Central memory CD8-positive, alpha-beta T cell (primary cell): ENCODE measurements around the gene KRT79.
A peak's percentile ranks its signal among the peaks of the same experiment; 100 is the strongest.
"Not testable (repeated sequence)": the region's sequence is repeated elsewhere in the genome, so short reads cannot be mapped to it uniquely, and the experiment has no call there.

Source experiments
- ATAC-seq: fragments of 150-1000 bp; cut with Tn5 transposase; replicated peaks from 2 replicates; pipeline ENCODE4 v1.10.0; 2022; ENCODE audit warnings: mild to moderate bottlenecking, moderate FRiP score, moderate number of reproducible peaks; ENCODE audit not compliant: poor library complexity, severe bottlenecking; ENCODE audit errors: extremely low read depth
- DNase-seq, 2 donors: peaks; one replicate each; pipeline ENCODE4 v3.0.0; 2021; ENCODE audit warnings: low spot score in 2 of 2
- H3K27ac Mint-ChIP-seq: one replicate; pipeline ENCODE4 v1.8.0; 2022; ENCODE audit warnings: low read depth, mild to moderate bottlenecking, moderate library complexity, mixed read lengths
- H3K27me3 Mint-ChIP-seq: one replicate; pipeline ENCODE4 v1.8.0; 2022; ENCODE audit warnings: mixed read lengths
- H3K36me3 Mint-ChIP-seq: one replicate; pipeline ENCODE4 v1.8.0; 2022; ENCODE audit warnings: mild to moderate bottlenecking, moderate library complexity, mixed read lengths; ENCODE audit not compliant: insufficient read depth
- H3K4me1 Mint-ChIP-seq: one replicate; pipeline ENCODE4 v1.8.0; 2022; ENCODE audit warnings: mixed read lengths
- H3K4me3 Mint-ChIP-seq: one replicate; pipeline ENCODE4 v1.8.0; 2022; ENCODE audit warnings: mild to moderate bottlenecking, moderate library complexity, mixed read lengths
- H3K9me3 Mint-ChIP-seq: one replicate; pipeline ENCODE4 v1.8.0; 2022; ENCODE audit warnings: mixed read lengths

Gene KRT79

DNA sequence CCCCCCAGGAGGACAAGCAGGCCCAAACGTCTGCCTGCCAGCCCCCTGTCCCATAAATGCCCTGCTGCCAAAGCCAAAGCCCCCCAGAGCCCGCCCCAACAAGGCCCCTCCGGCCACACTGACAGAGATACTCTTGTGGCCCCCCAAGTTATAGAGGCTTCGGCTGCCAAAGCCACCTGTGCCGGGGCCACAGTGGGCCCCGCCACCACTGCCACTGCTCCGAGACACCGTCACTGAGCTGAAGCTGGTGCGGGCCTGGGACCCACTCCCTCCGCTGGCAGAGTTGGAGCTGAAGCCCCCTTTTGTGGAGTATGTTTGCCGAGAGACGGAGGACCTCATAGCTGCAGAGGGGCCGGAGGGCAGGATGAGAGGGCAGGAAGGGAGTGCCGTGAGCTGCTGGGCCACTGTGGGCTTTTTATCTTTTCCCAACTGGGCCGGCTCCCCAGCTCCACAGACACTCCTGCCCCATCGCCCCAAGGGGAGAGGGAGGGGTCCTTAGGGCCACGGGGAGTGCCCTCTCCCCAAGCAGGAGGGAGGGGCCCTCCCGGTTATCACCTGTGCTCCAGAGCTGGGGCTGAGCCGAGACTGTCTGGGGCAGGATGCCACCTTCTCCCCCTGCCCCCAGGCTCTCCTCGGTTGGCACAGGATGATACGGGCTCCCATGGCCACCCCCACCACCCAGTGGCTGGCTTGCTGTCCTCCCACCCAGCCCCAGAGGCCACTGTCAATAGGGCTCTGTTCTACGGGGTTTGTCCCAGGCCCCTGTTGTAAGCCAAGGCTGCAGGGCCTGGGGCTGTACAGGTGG is at the start of gene KRT79:
TSS of gene KRT79 (minus strand) at position 390 of the 805 bp plus-strand sequence. CDS start at position 339, 51 bp downstream.
- Mint-ChIP-seq H3K4me1 (peaks cover 20% of the 10 kb centered on the region), H3K27me3 (peaks cover 24% of the 10 kb centered on the region), H3K36me3 (no peaks in the 10 kb centered on the region), H3K9me3 (no peaks in the 10 kb centered on the region), H3K4me3 (no peak within 1 kb of the TSS), H3K27ac (no peak within 1 kb of the TSS)
- DNase-seq (no peak), ATAC-seq (no peak)

DNA sequence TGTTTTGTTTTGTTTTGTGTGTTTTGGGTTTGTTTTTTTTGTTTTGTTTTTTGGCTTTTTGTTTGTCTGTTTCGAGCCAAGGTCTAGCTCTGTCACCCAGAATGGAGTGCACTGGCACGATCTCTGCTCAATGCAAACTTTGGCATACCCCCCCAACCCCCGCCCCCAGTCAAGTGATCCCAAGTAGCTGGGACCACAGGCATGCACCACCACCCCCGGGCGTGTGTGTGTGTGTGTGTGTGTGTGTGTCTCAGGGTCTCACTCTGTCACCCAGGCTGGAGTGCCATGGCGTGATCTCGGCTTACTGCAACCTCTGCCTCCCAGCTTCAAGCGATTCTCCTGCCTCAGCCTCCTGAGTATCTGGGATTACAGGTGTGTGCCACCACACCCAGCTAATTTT is 46.4 kb upstream of the KRT79 start:
- H3K27me3 Mint-ChIP-seq, DNase-seq, H3K4me3 Mint-ChIP-seq, ATAC-seq, H3K9me3 Mint-ChIP-seq, H3K27ac Mint-ChIP-seq, H3K36me3 Mint-ChIP-seq: not testable (repeated sequence)
- peaks cover 10% of the 10 kb centered on the region for H3K4me1 Mint-ChIP-seq

DNA sequence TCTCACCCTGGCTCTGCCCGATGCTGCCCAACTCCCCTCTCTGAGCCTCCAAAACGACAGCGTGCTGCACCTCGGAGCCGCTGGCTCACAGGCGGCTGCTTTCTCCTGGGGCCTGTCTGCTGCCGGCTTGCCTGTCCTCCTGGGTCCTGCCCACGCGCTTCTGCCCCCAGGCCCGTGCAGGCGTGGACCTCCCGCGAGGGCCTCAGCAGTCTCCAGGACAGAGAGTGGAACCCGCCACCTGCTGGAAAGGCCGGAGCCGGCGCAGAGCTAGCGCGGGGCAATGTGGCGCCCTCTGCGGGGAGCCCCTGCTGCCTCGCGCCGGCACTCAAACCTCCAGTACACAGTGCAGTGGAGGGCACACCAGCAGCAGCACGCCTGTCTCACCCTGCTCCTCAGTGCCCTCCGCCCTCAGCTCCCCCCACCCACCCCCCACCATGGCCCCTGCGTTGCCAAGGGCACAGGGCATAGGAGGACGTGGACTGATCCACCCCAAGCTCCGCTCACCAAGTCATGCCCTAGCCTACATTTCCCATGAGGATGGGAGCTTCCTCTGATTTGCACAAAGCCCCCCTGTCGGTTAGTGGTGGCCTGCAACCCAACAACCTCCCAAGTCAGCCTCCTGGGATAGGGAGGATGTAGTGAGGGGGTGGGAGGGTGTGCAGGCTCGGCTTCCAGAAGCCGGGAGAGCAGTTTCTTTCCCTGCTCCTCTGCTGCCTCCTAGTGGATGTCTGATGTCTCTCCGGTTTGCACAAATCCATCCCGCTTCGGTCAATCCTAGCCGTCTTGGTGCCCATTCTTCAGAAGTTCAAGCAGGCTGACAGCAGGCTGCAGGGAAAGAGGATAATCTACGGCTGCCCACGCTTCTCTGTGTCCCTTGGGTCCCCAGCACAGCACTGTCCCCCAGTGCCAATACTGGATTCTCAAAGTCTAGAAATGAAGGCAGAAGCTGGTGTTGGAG is 45.6 kb upstream of the KRT79 start:
- H3K9me3 Mint-ChIP-seq = no peaks in the 10 kb centered on the region
- H3K4me3 Mint-ChIP-seq = peak overlapping the region; percentile 55
- H3K27ac Mint-ChIP-seq = no peak overlapping the region
- DNase-seq (peak; percentile 47 to 57), ATAC-seq (peak; percentile 94)
- H3K4me1 Mint-ChIP-seq = peaks cover 12% of the 10 kb centered on the region
- H3K36me3 Mint-ChIP-seq = peaks cover 6% of the 10 kb centered on the region
- H3K27me3 Mint-ChIP-seq = peaks cover 7% of the 10 kb centered on the region

DNA sequence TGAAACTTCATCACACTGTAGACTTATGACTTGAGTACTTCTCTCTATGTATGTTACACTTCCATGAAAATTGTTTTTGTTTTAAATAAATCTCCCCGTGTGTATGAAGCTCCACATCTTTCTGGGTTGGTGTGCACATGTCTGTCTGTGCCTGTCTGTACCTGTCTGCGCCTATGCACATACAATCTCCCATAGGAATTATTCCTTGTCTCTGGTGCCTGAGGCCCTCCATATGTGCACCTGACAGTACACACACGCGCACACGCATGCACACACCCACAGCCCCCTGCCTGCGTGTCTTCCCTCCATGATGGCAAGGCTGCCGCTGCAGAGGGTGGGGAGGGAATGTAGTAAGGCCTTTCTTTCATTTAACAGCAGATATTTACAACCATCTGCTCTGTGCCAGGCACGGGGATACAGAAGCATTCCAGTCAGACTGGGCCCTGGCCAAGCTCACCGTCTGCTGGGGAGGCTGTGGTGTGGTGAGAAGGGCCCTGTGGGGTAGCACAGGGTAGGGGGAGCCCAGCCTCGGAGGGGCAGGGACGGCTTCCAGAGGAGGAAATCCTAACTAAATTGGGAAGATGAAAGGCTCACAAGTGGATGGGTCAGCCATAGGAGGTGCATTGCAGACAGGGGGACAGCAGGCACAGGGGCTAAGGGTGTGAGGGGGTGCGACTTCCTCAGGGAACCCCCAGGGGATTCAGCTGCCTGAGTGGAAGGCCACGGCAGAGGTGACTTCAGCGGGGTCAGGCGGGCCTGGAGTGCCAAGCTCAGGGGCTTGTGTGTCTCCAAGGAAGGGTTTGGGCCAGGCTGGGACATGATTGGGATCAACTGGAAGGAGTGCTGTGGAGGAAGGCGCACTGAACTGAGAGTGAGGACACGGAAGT is 44.6 kb upstream of the KRT79 start:
- Mint-ChIP-seq H3K4me3 (peak overlapping the region; percentile 23), H3K9me3 (no peaks in the 10 kb centered on the region), H3K27ac (no peak overlapping the region), H3K4me1 (peaks cover 20% of the 10 kb centered on the region), H3K27me3 (no peaks in the 10 kb centered on the region), H3K36me3 (peaks cover 6% of the 10 kb centered on the region)
- DNase-seq (no peak), ATAC-seq (no peak)

DNA sequence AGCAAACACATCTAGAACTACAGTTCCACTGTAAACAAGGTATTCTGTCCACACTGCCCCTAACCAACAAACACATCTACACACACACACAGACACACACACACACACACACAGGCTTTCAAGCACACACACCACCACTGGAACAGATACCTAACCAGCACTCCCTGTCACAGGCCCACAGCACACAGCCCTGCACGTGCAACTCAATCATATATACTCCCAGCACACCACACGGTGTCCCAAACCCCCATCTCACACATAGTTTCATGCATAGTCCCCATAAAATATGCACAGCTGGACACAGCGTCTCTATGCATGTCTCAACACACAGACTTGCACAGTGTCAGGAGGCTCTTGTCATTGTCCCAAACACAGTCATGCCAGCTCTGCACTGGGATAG is 43.1 kb upstream of the KRT79 start:
- Mint-ChIP-seq H3K9me3 (no peaks in the 10 kb centered on the region), H3K4me3 (no peak overlapping the region), H3K27me3 (no peaks in the 10 kb centered on the region), H3K27ac (no peak overlapping the region), H3K36me3 (peaks cover 6% of the 10 kb centered on the region), H3K4me1 (peaks cover 29% of the 10 kb centered on the region)
- ATAC-seq = no peak
- DNase-seq = no peak

DNA sequence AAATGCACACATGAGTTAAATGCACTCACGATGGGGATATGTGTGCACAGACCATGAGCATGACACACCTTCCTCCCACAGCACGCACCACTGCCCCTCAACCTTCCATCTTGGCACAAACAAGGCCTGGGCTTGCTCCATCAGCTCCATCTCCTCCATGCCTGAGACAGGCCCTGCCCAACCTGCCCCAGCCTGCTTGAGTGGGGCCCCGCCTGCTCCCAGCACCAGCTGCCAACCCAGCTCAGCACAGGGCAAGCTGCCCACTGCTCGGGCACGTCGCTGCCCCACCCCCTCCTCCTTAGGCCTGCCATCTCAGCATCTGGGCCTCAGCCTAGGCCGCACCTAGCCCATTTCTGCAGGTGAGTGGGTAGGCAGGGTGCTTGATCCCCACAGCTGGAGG is 42.3 kb upstream of the KRT79 start:
- DNase-seq (no peak), ATAC-seq (no peak)
- Mint-ChIP-seq H3K4me1 (peaks cover 29% of the 10 kb centered on the region), H3K27me3 (no peaks in the 10 kb centered on the region), H3K27ac (no peak overlapping the region), H3K36me3 (peaks cover 6% of the 10 kb centered on the region), H3K4me3 (no peak overlapping the region), H3K9me3 (no peaks in the 10 kb centered on the region)

DNA sequence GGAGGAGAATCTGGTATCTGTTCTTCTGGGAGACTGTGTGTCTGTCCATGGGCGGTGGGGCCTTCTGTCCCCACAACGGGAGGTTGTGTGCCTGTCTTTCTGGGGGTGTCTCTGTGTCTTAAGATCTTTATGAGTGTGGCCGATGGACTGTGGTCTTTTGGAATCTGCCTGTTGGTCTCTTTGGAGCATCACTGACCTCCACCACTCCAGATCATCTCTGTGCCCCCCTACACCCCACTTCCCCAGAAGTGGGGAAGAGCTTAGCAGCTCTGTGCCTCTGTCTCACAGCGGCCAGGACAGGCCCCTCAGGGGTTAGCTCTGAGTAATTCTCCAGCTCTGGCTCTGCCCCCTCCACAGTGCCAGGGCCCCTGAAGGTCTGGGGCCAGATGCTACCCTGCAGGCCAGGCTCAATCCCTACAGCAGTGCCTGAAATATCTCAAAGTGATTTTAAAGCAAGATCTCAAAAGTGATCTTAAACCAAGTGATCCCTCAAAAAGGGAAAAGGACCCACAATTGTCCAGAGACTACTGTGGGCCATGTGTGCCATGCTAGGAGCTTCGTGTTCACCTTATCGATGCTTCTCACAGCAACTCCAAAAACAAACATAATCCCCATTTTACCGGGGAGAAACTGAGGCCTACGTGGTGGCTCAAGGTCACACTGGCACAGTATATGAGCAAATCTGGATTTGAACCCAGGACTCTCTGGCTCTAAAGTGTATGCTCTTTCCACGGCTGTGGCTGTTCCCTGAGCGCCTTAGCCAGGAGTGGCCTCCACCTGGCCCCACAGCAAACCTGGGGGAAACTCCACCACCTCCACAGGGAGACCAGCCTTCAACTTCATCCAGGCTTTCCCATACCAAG is 40.7 kb upstream of the KRT79 start:
- ATAC-seq = no peak
- no peak for DNase-seq
- H3K36me3 Mint-ChIP-seq = peaks cover 3% of the 10 kb centered on the region
- H3K27me3 Mint-ChIP-seq = no peaks in the 10 kb centered on the region
- peaks cover 28% of the 10 kb centered on the region for H3K4me1 Mint-ChIP-seq
- peak overlapping the region; percentile 74 for H3K4me3 Mint-ChIP-seq
- peak overlapping the region; percentile 67 for H3K27ac Mint-ChIP-seq
- no peaks in the 10 kb centered on the region for H3K9me3 Mint-ChIP-seq

DNA sequence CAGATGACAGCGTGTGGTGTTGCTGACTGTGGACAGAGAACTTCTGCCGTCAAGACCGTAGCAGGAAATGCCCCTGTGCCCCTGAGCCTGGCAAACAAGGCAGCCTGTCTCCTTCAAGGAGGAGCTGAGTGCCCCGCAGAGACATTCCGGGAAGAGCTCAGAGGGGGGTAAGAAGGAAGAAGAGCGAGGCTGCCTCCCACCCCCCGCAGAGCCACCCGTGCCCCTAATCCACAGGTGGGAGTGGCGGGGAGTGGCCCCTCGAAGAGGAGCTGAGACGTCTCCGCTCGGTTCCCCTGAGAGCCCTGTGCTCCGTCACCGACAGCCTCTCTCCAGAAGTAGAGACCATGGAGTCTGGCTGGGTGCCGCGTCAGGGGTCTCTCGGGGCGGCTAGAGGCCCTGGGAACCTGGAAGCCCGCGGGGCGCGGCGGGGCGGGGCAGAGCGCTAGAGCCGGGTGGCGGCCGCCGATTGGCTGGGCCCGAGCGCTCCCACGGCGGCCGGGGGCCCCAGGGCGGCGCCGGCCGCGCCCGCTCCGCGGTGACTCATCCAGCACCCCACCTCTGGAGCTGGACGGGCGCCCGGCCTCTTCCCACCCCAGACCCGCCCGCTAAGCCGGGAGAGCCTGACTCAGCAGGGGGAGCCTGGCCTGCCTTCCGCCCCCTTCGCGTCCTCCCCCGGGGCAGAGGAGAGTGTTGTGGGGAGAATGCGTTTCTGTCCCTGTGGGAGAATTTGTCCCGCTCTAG is 39.9 kb upstream of the KRT79 start:
- Mint-ChIP-seq H3K9me3 (no peaks in the 10 kb centered on the region), H3K27ac (peak overlapping the region; percentile 67), H3K4me3 (peak overlapping the region; percentile 74), H3K4me1 (peaks cover 24% of the 10 kb centered on the region), H3K36me3 (peaks cover 2% of the 10 kb centered on the region), H3K27me3 (no peaks in the 10 kb centered on the region)
- ATAC-seq = peak; percentile 50
- no peak for DNase-seq

DNA sequence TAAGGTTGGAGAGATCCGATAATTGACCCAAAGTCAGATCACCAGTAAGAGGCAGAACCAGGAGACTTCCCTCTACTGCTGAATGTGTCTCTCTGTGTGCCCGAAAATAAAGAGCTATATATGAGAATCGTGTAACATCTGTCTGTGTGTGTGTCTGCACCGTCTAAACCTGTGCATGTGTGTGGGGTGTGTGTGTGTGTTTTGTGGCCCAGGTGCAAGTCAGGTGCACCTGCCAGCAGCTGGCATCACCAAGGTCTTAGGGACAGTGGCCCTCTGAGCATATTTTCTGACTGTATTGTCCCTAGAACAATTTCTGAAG is 39.4 kb upstream of the KRT79 start:
- Mint-ChIP-seq H3K36me3 (peaks cover 2% of the 10 kb centered on the region), H3K27ac (peak overlapping the region; percentile 67), H3K27me3 (no peaks in the 10 kb centered on the region), H3K4me1 (peaks cover 24% of the 10 kb centered on the region), H3K4me3 (peak overlapping the region; percentile 74), H3K9me3 (no peaks in the 10 kb centered on the region)
- ATAC-seq (no peak), DNase-seq (no peak)

DNA sequence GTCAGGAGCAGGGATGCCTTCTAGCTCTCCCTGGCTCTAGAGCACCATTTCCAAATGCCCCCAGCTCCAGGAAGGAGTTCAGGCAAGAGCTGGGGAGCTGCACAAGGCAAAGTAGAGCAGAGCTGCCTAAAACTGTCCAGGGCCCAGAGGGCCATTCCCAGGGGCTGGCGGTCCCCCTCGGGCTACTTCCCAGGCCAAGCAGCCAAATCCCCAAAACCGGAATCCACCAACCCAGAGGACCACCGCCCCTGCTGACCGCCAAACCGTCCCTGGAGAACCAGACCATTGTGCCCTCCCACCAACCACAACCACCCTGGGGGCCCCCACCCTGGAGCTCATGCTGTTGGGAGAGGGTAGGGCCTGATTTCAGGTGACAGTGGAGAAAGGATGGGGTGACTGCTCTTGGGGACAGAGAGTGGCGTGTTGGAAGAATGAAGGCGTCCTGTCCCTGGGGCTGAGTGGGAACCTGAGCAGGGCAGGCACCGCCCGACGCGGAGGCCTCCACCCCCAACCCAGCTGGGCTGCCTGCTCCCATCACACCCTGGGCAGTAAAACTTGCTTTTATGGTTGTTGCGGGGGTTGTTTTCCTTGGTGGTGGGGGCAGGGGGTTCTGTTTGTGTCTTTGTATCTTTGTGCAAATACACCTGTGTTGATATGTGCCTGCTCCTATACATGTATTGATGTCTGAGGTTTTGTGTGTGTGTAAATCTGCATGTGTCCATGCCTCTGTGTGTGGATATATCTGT is 38.7 kb upstream of the KRT79 start:
- DNase-seq (no peak), ATAC-seq (no peak)
- H3K4me3 Mint-ChIP-seq = peak overlapping the region; percentile 74
- no peaks in the 10 kb centered on the region for H3K27me3 Mint-ChIP-seq
- H3K9me3 Mint-ChIP-seq = no peaks in the 10 kb centered on the region
- peaks cover 2% of the 10 kb centered on the region for H3K36me3 Mint-ChIP-seq
- peaks cover 24% of the 10 kb centered on the region for H3K4me1 Mint-ChIP-seq
- H3K27ac Mint-ChIP-seq = peak overlapping the region; percentile 67
